ENCODE results near the gene KCNK1. TPM values are rescaled to one million over a fixed set of nuclear protein-coding genes. Genes with fewer than 3 reads are reported as not detected.

Gene KCNK1
- total RNA-seq, 1 donor from 2014 or later = 9.7 TPM

DNA sequence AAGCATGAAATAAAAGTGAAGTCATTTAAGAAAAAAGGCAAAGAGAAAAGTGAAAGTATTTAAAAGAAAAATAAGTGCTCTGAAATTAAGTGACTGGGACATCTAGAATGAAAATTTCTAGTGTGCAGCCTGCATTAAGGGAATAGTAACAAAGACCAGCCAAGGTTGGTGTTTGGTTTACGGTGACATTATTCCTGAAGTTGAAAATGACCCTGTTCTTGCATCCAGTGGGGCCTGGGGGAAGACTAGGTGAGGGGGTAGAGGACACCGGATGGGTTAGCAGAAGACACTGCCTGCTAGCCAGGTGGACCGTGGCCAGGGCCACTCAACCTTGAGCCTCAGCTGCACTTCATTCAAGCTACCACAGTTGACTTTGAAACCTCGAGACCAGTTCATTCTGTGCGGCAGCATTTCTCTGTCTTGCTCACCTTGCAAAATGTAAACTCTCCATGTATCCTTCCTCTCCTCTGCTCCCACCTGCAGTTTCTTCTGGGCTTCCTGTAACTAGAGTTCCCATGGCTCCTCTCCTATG is 14.3 kb upstream of the KCNK1 start:
- Histone ChIP-seq H3K27me3 (ENCODE audit: low read depth) (no peaks in the 10 kb centered on the region), H3K4me3 (no peak overlapping the region), H3K9me3 (no peaks in the 10 kb centered on the region), H3K4me1 (no peaks in the 10 kb centered on the region), H3K27ac (no peak overlapping the region), H3K36me3 (no peaks in the 10 kb centered on the region)
- TF ChIP-seq, protein P1, sequence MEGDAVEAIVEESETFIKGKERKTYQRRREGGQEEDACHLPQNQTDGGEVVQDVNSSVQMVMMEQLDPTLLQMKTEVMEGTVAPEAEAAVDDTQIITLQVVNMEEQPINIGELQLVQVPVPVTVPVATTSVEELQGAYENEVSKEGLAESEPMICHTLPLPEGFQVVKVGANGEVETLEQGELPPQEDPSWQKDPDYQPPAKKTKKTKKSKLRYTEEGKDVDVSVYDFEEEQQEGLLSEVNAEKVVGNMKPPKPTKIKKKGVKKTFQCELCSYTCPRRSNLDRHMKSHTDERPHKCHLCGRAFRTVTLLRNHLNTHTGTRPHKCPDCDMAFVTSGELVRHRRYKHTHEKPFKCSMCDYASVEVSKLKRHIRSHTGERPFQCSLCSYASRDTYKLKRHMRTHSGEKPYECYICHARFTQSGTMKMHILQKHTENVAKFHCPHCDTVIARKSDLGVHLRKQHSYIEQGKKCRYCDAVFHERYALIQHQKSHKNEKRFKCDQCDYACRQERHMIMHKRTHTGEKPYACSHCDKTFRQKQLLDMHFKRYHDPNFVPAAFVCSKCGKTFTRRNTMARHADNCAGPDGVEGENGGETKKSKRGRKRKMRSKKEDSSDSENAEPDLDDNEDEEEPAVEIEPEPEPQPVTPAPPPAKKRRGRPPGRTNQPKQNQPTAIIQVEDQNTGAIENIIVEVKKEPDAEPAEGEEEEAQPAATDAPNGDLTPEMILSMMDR (IDR thresholded peaks at IDR 0.05) = no peak
- intact Hi-C loops (cut with DNase I) = no loop called here
- DNase-seq (no peak), ATAC-seq (no peak)

DNA sequence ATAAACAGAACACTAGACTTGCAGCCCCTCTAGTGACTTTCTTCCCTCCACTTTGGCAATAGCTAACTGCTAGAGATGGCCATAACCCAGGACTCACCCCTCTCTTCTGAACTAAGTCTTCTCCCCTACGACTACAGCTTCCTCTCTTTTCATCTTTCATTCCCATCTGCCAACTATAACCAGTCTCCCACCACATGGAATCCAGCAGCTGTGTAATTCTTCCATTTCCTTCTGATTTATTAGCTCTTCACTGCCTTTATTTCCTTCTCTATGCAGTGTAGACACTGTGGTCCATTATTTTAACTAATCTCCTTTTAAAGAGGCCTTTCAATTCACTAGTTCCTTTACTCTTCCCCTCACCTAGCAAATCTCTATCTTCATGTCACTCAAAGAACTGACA is 13.4 kb upstream of the KCNK1 start:
- Histone ChIP-seq H3K27ac (no peak overlapping the region), H3K36me3 (no peaks in the 10 kb centered on the region), H3K4me1 (no peaks in the 10 kb centered on the region), H3K27me3 (ENCODE audit: low read depth) (no peaks in the 10 kb centered on the region), H3K4me3 (no peak overlapping the region), H3K9me3 (no peaks in the 10 kb centered on the region)
- TF ChIP-seq, protein P1 (IDR thresholded peaks at IDR 0.05) = no peak
- ATAC-seq (no peak), DNase-seq (no peak)
- intact Hi-C loops (cut with DNase I) = no loop called here

DNA sequence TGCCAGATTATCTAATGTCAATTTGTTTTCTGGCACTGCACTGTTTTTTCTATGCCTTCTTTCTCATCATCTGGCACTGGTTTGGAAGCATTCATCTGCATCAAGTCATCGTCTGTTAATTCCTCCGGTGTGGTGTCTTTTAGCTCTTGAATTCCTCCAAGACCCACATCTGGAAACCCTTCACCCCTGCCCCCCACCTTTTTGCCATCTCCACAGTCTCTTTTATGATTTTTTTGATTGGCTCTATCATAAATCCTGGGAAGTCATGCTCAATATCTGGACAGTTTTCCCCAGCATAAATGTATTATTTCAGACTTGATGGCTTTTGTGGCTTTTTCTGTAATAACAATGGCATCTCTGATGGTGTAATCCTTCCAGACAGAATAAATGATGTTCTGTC is 10.4 kb upstream of the KCNK1 start:
- DNase-seq (no peak), ATAC-seq (no peak)

GRCh38 chr1:233605205-233605604 is 8.7 kb upstream of the KCNK1 start:
- Histone ChIP-seq H3K36me3 (no peaks in the 10 kb centered on the region), H3K9me3 (no peaks in the 10 kb centered on the region), H3K4me1 (no peaks in the 10 kb centered on the region), H3K27me3 (ENCODE audit: low read depth) (no peaks in the 10 kb centered on the region), H3K4me3 (no peak overlapping the region), H3K27ac (no peak overlapping the region)
- TF ChIP-seq, protein P1 (IDR thresholded peaks at IDR 0.05) = no peak
- DNase-seq (no peak), ATAC-seq (no peak)
- intact Hi-C loops (cut with DNase I) = no loop called here

More for the DNA sequence above, 10.4 kb upstream of the KCNK1 start:
- H3K36me3 ChIP-seq = no peaks in the 10 kb centered on the region
- no peaks in the 10 kb centered on the region for H3K4me1 ChIP-seq
- no peak overlapping the region for H3K27ac ChIP-seq
- H3K4me3 ChIP-seq = no peak overlapping the region
- intact Hi-C loops (cut with DNase I) = no loop called here
- no peaks in the 10 kb centered on the region for H3K27me3 ChIP-seq (ENCODE audit: low read depth)
- TF ChIP-seq, protein P1 (IDR thresholded peaks at IDR 0.05) = no peak
- no peaks in the 10 kb centered on the region for H3K9me3 ChIP-seq

- no peak overlapping the region for H3K4me3 ChIP-seq
- H3K4me1 ChIP-seq = no peaks in the 10 kb centered on the region
- ATAC-seq (no peak), DNase-seq (no peak)
- H3K36me3 ChIP-seq = no peaks in the 10 kb centered on the region
- intact Hi-C loops (cut with DNase I) = no loop called here
- H3K27ac ChIP-seq = no peak overlapping the region
- H3K9me3 ChIP-seq = no peaks in the 10 kb centered on the region
- H3K27me3 ChIP-seq (ENCODE audit: low read depth) = peaks cover 3% of the 10 kb centered on the region
- TF ChIP-seq, protein P1 (IDR thresholded peaks at IDR 0.05) = no peak
These were observed 7.1 kb upstream of the KCNK1 start for GRCh38 chr1:233606813-233607212.

Data from lower lobe of right lung (tissue), 2 donors.